GM20000 (cell line): ENCODE data around the gene NSD2.
"Not testable (repeated sequence)": the region's sequence is repeated elsewhere in the genome, so short reads cannot be mapped to it uniquely, and the experiment has no call there.

Experiments used
- DNase-seq: peaks from one replicate; pipeline ENCODE4 v3.0.0; 2012; ENCODE audit warnings: low spot score
- TF ChIP-seq, protein P1 (sequence below): IDR thresholded peaks from 2 replicates; pipeline ENCODE4 v1.5.1; 2012; ENCODE audit warnings: mild to moderate bottlenecking, control low read depth; ENCODE audit errors: extremely low read depth, missing control alignments

NSD2 gene

DNA sequence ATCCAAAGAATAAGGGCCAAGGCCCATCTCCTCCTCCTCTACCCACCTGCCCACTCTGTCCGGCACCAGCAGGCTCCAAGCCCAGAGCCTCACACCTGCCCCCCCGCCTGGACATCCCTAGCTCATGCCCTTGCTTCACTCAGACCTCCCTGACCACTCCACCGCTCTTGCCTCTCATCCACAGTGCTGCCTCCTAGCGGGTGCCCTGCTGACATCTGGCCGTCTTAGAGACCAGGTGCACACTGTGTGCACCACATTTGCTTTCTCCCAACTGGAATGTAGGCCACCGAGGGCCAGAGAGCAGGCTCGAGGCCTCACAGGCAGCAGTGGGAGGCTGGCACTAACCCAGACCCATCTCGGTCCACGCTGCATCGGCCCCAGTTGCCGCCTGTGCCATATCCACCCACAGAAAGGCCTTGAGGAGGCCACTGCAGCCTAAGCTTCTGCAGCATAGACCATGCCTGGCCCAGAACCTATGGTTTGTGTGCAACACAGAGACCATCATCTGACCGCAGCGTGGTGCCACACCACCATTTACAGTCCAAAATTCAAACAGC lies 28.8 kb upstream of the NSD2 start:
- DNase-seq, result no peak
- TF ChIP-seq, protein P1, sequence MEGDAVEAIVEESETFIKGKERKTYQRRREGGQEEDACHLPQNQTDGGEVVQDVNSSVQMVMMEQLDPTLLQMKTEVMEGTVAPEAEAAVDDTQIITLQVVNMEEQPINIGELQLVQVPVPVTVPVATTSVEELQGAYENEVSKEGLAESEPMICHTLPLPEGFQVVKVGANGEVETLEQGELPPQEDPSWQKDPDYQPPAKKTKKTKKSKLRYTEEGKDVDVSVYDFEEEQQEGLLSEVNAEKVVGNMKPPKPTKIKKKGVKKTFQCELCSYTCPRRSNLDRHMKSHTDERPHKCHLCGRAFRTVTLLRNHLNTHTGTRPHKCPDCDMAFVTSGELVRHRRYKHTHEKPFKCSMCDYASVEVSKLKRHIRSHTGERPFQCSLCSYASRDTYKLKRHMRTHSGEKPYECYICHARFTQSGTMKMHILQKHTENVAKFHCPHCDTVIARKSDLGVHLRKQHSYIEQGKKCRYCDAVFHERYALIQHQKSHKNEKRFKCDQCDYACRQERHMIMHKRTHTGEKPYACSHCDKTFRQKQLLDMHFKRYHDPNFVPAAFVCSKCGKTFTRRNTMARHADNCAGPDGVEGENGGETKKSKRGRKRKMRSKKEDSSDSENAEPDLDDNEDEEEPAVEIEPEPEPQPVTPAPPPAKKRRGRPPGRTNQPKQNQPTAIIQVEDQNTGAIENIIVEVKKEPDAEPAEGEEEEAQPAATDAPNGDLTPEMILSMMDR, result no peak

DNA sequence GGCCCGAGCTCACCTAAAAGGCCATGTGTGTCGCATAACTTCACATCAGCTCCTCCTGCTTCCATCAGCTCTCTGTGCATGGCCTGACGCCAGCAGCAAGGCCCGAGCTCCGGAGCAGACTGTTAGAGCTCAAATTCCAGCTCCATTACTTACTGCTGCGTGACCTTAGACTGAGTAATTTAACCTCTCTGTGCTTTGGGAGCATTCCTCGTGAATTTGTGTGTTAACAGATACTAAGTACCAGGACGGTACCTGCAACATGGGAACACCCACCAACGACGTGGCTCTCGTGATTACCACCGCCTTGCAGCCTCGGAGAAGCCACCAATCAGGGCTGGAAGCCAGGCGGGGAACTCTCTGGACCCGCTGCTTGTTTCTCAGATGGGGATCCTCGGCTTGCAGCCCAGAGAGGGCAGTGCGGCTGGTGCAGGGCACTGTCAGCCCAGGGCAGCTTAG lies 28.2 kb upstream of the NSD2 start:
- TF ChIP-seq, protein P1, result no peak
- no peak for DNase-seq

DNA sequence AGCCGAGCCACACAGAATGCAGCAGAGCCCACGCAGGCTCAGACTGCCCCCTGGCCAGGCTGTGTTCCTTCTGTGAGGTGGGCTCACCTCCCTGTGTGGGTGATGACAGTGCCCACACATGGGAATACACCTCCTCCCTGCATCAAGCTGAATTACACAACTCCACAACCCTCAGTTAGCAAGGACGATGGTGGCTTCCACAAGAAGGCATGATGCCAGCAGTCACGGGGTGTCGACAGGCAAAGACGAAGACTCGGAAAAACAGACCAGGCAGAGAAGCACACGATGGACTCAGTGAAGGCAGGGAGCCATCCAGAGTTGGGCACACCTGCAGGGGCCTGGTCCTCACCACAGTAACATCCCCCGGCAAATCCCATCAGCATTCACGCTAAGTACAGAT lies 27.3 kb upstream of the NSD2 start:
- no peak for DNase-seq
- TF ChIP-seq, protein P1, result no peak

DNA sequence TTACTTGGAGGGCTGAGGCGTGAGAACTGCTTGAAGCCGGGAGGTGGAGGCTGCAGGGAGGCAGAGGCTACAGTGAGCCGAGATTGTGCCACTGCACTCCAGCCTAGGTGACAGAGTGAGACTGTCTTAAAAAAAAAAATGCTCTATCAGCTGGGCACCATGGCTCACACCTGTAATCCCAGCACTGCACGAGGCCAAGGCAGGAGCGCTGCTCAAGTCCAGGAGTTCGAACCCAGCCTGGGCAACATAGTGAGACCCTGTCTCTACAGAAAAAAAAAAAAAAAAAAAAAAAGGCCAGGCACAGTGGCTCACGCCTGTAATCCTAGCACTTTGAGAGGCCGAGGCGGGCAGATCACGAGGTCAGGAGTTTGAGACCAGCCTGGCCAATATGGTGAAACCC lies 26.6 kb upstream of the NSD2 start:
- not testable (repeated sequence) for DNase-seq

DNA sequence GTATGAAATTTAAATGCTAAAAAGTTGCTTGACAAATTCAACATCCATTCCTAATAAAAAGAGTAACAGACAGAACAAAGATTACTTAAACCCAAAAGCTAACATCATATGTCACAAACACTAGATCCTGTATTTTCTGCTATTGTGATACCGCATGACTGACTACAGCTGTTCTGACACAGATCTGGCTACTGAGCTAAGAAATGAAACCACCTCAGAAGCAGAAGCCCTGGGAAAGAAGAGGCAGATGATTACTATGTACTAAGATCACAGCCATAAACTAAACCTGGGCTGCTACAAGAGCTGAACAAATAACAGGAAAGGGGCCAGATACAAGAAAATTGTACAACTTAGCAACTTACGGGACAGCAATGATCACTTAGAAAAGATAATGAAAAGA lies 24.6 kb upstream of the NSD2 start:
- no peak for DNase-seq
- TF ChIP-seq, protein P1, result no peak

DNA sequence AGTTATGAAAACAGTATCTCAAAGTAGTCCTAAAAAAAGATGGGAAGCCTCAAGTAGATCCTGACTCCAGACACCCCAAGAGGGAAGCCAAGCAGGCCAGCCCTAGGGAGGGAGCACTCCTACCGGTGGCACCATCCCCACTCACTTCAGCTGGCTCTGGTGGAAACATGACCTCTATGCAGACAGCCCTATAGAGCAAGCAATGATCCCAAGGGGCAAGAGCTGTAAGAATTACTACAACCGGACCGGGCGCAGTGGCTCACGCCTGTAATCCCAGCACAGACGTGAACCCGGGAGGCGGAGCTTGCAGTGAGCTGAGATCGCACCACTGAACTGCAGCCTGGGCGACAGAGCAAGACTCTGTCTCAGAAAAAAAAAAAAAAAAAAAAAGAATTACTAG lies 20.9 kb upstream of the NSD2 start:
- no peak for DNase-seq
- TF ChIP-seq, protein P1, result no peak

DNA sequence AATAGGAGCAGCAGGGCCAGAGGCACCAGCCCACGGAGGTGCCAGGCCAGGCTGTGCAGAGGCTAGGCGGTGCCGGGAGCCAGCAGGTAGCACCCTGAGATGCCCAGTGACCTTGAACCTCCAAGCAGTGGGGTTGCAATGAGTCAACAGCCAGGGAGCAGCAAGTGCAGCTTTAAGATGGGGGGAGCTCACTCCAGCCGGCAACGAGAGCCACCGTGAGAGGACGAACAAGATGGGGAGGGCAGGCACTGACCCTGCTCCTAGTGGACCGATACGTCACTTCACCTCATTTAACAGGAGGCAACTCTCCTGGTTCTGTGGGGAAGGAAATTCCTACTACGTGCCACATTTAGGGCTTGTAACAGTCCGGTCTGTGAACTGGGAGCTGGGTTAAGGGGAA lies 20.0 kb upstream of the NSD2 start:
- TF ChIP-seq, protein P1, result no peak
- no peak for DNase-seq

DNA sequence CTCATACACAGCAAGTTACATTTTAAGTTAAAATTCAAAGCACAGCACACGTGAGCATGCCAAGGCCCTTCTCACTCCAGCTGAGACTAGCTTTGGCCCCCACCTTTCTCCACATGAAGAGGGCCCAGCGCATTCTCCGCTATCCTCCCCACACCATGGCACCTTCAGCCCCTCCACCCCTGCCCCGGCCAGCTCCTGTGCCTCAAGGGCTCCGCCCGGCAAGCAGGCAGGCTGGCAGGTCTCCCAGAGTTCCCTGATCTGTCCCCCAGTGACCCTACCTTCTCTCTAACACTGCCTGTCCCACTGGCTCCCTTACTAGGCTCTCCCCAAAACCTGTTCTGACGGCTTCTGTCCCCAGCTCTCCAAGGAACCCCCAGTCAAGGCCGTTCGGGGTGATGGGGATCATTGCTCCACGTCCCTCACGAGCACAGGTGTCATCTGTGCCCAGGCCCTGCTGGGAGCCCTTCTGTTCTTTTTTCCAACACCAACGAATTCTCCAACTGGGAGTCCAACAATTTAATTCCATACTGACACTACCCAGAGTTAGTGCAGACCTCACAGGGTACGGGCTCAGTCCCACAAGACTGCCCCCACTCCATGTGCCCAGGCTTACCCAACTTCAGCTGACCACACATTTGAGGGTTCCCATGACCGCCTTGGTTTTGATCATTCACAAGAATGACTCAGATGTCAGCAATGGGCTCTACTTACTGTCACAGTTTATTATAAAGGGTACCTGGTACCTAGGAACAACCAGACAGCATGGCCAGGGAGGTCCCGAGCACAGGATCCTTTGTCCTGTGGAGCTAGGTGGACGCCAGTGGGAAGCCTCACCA lies 19.4 kb upstream of the NSD2 start:
- no peak for DNase-seq
- TF ChIP-seq, protein P1, result no peak
